Osteoblast (primary cell): ENCODE data around the gene CEND1. TPM values are rescaled to one million over a fixed set of nuclear protein-coding genes. Genes with fewer than 3 reads are reported as not detected.
A peak's percentile ranks its signal among the peaks of the same experiment; 100 is the strongest.

Source experiments
- DNase-seq: peaks from one replicate; pipeline ENCODE4 v3.0.0; 2011; ENCODE audit warnings: low spot score, mixed read lengths; ENCODE audit not compliant: insufficient read length; ENCODE audit errors: missing footprints
- H2AFZ ChIP-seq: 2 replicates; pipeline ENCODE4 v1.6.0; 2011; ENCODE audit warnings: mild to moderate bottlenecking, low read length
- H3K27ac ChIP-seq: 2 replicates; pipeline ENCODE4 v1.5.1; 2011; ENCODE audit warnings: mild to moderate bottlenecking, low read depth, low read length, moderate library complexity
- H3K27me3 ChIP-seq: 2 replicates; pipeline ENCODE4 v1.6.0; 2012; ENCODE audit warnings: mild to moderate bottlenecking, control low read depth, inconsistent platforms, low read length, moderate library complexity; ENCODE audit not compliant: insufficient read depth
- H3K36me3 ChIP-seq: 2 replicates; pipeline ENCODE4 v1.5.1; 2011; ENCODE audit warnings: mild to moderate bottlenecking, low read length, control low read depth, moderate library complexity; ENCODE audit not compliant: insufficient read depth
- H3K4me1 ChIP-seq: 2 replicates; pipeline ENCODE4 v1.5.1; 2011; ENCODE audit warnings: mild to moderate bottlenecking, low read length, control low read depth, moderate library complexity; ENCODE audit not compliant: insufficient read depth
- H3K4me2 ChIP-seq: 2 replicates; pipeline ENCODE4 v1.6.0; 2011; ENCODE audit warnings: mild to moderate bottlenecking, low read length; ENCODE audit not compliant: insufficient read depth
- H3K4me3 ChIP-seq: fragments of 200-600 bp; sonication (generic); 3 replicates; pipeline ENCODE4 v1.5.1; 2012; ENCODE audit warnings: mild to moderate bottlenecking, low read length, inconsistent platforms; ENCODE audit not compliant: insufficient read depth
- H3K79me2 ChIP-seq: 2 replicates; pipeline ENCODE4 v1.6.0; 2012; ENCODE audit warnings: mild to moderate bottlenecking, low read length, control low read depth, inconsistent platforms; ENCODE audit not compliant: insufficient read depth
- H3K9me3 ChIP-seq: 2 replicates; pipeline ENCODE4 v1.5.1; 2011; ENCODE audit warnings: low read depth, low read length, control low read depth
- H4K20me1 ChIP-seq: 2 replicates; pipeline ENCODE4 v1.6.0; 2012; ENCODE audit warnings: mild to moderate bottlenecking, low read length, control low read depth; ENCODE audit not compliant: insufficient read depth
- CTCF ChIP-seq: IDR thresholded peaks from 2 replicates; pipeline ENCODE4 v1.5.1; 2011; ENCODE audit warnings: mild to moderate bottlenecking, low read depth, low read length, moderate library complexity; ENCODE audit errors: extremely low read depth
- total RNA-seq: library from RNA; depleted of rRNA; stranded (reverse); fragments of >200 nt; gene quantifications from 2 replicates; pipeline ENCODE4 v1.2.3, GENCODE V29; 2012

Gene CEND1
- total RNA-seq, 1 donor: not detected

- no peak overlapping the region for H3K27ac ChIP-seq
- peaks cover 20% of the 10 kb centered on the region for H3K4me1 ChIP-seq
- H3K4me2 ChIP-seq: no peak overlapping the region
- DNase-seq: peak; percentile 87
- H2AFZ ChIP-seq: no peak overlapping the region
- peaks cover 66% of the 10 kb centered on the region for H4K20me1 ChIP-seq
- no peak overlapping the region for H3K4me3 ChIP-seq
- TF ChIP-seq CTCF: no peak
- H3K36me3 ChIP-seq: peaks cover 56% of the 10 kb centered on the region
- H3K27me3 ChIP-seq: no peaks in the 10 kb centered on the region
- no peaks in the 10 kb centered on the region for H3K9me3 ChIP-seq
- H3K79me2 ChIP-seq: peaks cover 64% of the 10 kb centered on the region
These were observed 19.0 kb downstream of the CEND1 start for GRCh38 chr11:770642-771616.

GRCh38 chr11:769887-770641 is 19.8 kb downstream of the CEND1 start:
- Histone ChIP-seq H3K27ac (no peak overlapping the region), H3K4me2 (no peak overlapping the region), H3K79me2 (peaks cover 56% of the 10 kb centered on the region), H3K9me3 (no peaks in the 10 kb centered on the region), H3K36me3 (peaks cover 61% of the 10 kb centered on the region), H3K4me1 (peaks cover 14% of the 10 kb centered on the region), H4K20me1 (peaks cover 66% of the 10 kb centered on the region), H3K4me3 (no peak overlapping the region), H2AFZ (no peak overlapping the region), H3K27me3 (no peaks in the 10 kb centered on the region)
- DNase-seq: peak; percentile 92
- no peak for TF ChIP-seq CTCF

GRCh38 chr11:767238-767637 is 22.7 kb downstream of the CEND1 start:
- Histone ChIP-seq H2AFZ (no peak overlapping the region), H3K4me1 (peaks cover 19% of the 10 kb centered on the region), H3K27ac (no peak overlapping the region), H3K9me3 (no peaks in the 10 kb centered on the region), H3K4me3 (no peak overlapping the region), H3K27me3 (no peaks in the 10 kb centered on the region), H3K4me2 (no peak overlapping the region), H4K20me1 (peaks cover 60% of the 10 kb centered on the region), H3K36me3 (peaks cover 64% of the 10 kb centered on the region), H3K79me2 (peaks cover 36% of the 10 kb centered on the region)
- no peak for TF ChIP-seq CTCF
- DNase-seq: peak; percentile 37

GRCh38 chr11:766936-767210 is 23.0 kb downstream of the CEND1 start:
- no peak overlapping the region for H3K4me2 ChIP-seq
- DNase-seq: no peak
- no peak for TF ChIP-seq CTCF
- no peak overlapping the region for H3K4me3 ChIP-seq
- H3K4me1 ChIP-seq: peaks cover 20% of the 10 kb centered on the region
- peaks cover 64% of the 10 kb centered on the region for H3K36me3 ChIP-seq
- no peaks in the 10 kb centered on the region for H3K9me3 ChIP-seq
- peak overlapping the region; percentile 44 for H3K27ac ChIP-seq
- H3K27me3 ChIP-seq: no peaks in the 10 kb centered on the region
- H2AFZ ChIP-seq: no peak overlapping the region
- peaks cover 33% of the 10 kb centered on the region for H3K79me2 ChIP-seq
- H4K20me1 ChIP-seq: peaks cover 62% of the 10 kb centered on the region
